ENCODE data around the gene ATP8A1.

The ATP8A1 gene

DNA sequence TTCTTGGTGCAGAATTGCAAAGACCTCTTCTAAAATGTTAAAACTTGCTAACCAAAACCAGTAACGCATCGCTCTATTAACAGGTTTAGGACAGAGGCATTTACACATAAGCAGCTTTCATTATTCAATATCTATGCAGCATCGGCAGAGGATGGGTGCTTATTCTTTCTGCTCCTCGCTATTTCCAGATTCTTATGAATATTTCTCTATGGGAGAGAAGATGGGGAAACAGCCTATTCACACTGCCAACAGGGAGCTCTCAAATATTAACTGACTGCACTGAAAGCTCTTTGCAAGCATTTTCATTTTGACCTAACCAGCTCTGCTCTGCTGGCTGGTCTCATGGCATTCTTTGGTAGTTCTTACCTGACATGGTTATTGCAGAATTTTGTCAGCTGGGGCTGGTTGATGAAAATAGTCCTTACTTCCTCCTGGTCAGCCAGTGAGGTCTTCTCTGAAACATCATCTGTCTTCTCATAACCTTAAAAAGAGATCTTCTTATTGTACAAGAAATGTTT lies 30.2 kb downstream of the ATP8A1 start:
- H3K4me3 ChIP-seq (ENCODE audit: low read depth, low read length) = peak overlapping the region; percentile 30
- TF ChIP-seq CTCF (IDR thresholded peaks at IDR 0.05; ENCODE audit: borderline replicate concordance, insufficient read depth, low read depth, low read length) = no peak

GRCh38 chr4:42625329-42625728 lies 31.6 kb downstream of the ATP8A1 start:
- no peak for TF ChIP-seq CTCF (IDR thresholded peaks at IDR 0.05; ENCODE audit: borderline replicate concordance, insufficient read depth, low read depth, low read length)
- peak overlapping the region; percentile 15 for H3K4me3 ChIP-seq (ENCODE audit: low read depth, low read length)

- no peak for TF ChIP-seq CTCF (IDR thresholded peaks at IDR 0.05; ENCODE audit: borderline replicate concordance, insufficient read depth, low read depth, low read length)
These were observed 32.4 kb downstream of the ATP8A1 start for GRCh38 chr4:42624551-42624950.

GRCh38 chr4:42618023-42618422 lies 38.9 kb downstream of the ATP8A1 start:
- no peak for TF ChIP-seq CTCF (IDR thresholded peaks at IDR 0.05; ENCODE audit: borderline replicate concordance, insufficient read depth, low read depth, low read length)
- no peak overlapping the region for H3K4me3 ChIP-seq (ENCODE audit: low read depth, low read length)

More at GRCh38 chr4:42624551-42624950, 32.4 kb downstream of the ATP8A1 start:
- no peak overlapping the region for H3K4me3 ChIP-seq (ENCODE audit: low read depth, low read length)

GRCh38 chr4:42617030-42617429 lies 39.9 kb downstream of the ATP8A1 start:
- no peak overlapping the region for H3K4me3 ChIP-seq (ENCODE audit: low read depth, low read length)
- no peak for TF ChIP-seq CTCF (IDR thresholded peaks at IDR 0.05; ENCODE audit: borderline replicate concordance, insufficient read depth, low read depth, low read length)

DNA sequence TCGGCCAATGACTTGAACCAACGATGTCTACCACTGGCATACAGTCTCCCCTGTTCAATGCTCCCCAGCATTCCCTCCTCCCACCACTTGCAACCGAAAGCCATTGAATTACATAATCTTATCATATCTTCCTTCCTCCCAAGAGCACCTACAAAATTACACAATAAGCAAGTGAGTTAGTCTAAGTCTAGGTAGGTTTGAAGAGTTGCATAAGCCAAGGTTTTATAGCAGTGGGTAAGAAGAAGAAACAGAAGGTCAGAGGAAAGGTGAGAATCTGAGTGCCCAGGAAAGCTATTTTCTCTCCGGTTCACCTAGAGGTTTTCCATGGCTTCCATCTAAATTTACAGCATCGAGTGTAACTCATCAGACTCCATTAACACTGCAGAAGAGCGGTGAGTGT lies 40.3 kb downstream of the ATP8A1 start:
- no peak overlapping the region for H3K4me3 ChIP-seq (ENCODE audit: low read depth, low read length)

More for the DNA sequence above, 40.3 kb downstream of the ATP8A1 start:
- TF ChIP-seq CTCF (IDR thresholded peaks at IDR 0.05; ENCODE audit: borderline replicate concordance, insufficient read depth, low read depth, low read length) = no peak

All from GM12875 (cell line).